H1 (cell line): ENCODE results near the gene EDC3. TPM values are rescaled to one million over a fixed set of nuclear protein-coding genes. Genes with fewer than 3 reads are reported as not detected.

Source experiments
- CTCF ChIA-PET: fragments of 300-600 bp; sonication (Branson Sonifier 250); formaldehyde crosslinking; loops from one replicate; lab custom pipeline; 2021; ENCODE audit not compliant: partially characterized antibody; lab: Charles Lee
- POLR2A ChIA-PET: fragments of 300-600 bp; sonication (Branson Sonifier 250); formaldehyde crosslinking; loops from one replicate; lab custom pipeline; 2021; ENCODE audit warnings: inconsistent platforms; ENCODE audit not compliant: partially characterized antibody; lab: Charles Lee
- DNase-seq, 2 experiments: peaks; one replicate each; pipeline versions ENCODE4 v3.0.0 to v3.0.0-alpha.2; 2010 to 2022; ENCODE audit warnings: low spot score in 2 of 2, low read depth in 1 of 2, mixed read lengths in 1 of 2
- FAIRE-seq: peaks from 2 replicates; lab custom pipeline; 2011; peaks lifted over from hg19 to GRCh38; lab: Jason Lieb, UNC
- H2AFZ ChIP-seq: 2 replicates; pipeline ENCODE4 v1.8.1; 2012; ENCODE audit warnings: low read length, inconsistent platforms
- H2AK5ac ChIP-seq: 2 replicates; pipeline ENCODE4 v1.6.1; 2013; ENCODE audit warnings: low read depth, low read length
- H2BK120ac ChIP-seq: replicated peaks from 2 replicates; pipeline ENCODE3; 2013; ENCODE audit warnings: low read depth, low read length, inconsistent platforms
- H2BK12ac ChIP-seq: 2 replicates; pipeline ENCODE4 v1.6.1; 2013; ENCODE audit warnings: low read depth, low read length
- H2BK15ac ChIP-seq: 2 replicates; pipeline ENCODE4 v1.6.1; 2013; ENCODE audit warnings: low read length
- H2BK20ac ChIP-seq: 2 replicates; pipeline ENCODE4 v1.6.1; 2013; ENCODE audit warnings: low read length
- H2BK5ac ChIP-seq: 2 replicates; pipeline ENCODE4 v1.6.1; 2013; ENCODE audit warnings: low read depth, low read length
- H3K14ac ChIP-seq: 2 replicates; pipeline ENCODE4 v1.6.1; 2013; ENCODE audit warnings: inconsistent platforms; ENCODE audit not compliant: insufficient read length
- H3K18ac ChIP-seq: 2 replicates; pipeline ENCODE4 v1.6.1; 2013; ENCODE audit warnings: low read length; ENCODE audit errors: extremely low read depth
- H3K23ac ChIP-seq: 2 replicates; pipeline ENCODE4 v1.6.1; 2013; ENCODE audit warnings: inconsistent platforms; ENCODE audit not compliant: insufficient read length
- H3K23me2 ChIP-seq: 2 replicates; pipeline ENCODE4 v1.6.1; 2013; ENCODE audit warnings: low read depth, low read length
- H3K27ac ChIP-seq: 2 replicates; pipeline ENCODE4 v1.6.1; 2011; ENCODE audit warnings: low read depth, low read length, inconsistent platforms
- H3K27me3 ChIP-seq, 4 experiments: replicated peaks in 1 of 4; 1 replicate in 1 of 4; 2 replicates in 3 of 4; pipeline versions ENCODE4 v1.6.1 to v1.8.1; 2011 to 2013; ENCODE audit warnings: low read length in 3 of 4, mild to moderate bottlenecking in 3 of 4, inconsistent platforms in 2 of 4, mixed read lengths in 2 of 4, moderate library complexity in 1 of 4; ENCODE audit not compliant: control insufficient read depth in 3 of 4, insufficient read depth in 3 of 4; ENCODE audit errors: extremely low read depth in 1 of 4
- H3K36me3 ChIP-seq, 4 experiments: 2 replicates each; pipeline versions ENCODE4 v1.6.1 to v1.8.1; 2011 to 2013; ENCODE audit warnings: mild to moderate bottlenecking in 4 of 4, low read length in 3 of 4, moderate library complexity in 2 of 4, control low read depth in 1 of 4, inconsistent platforms in 1 of 4; ENCODE audit not compliant: insufficient read depth in 4 of 4, control insufficient read depth in 2 of 4
- H3K4ac ChIP-seq: replicated peaks from 2 replicates; pipeline ENCODE3; 2013; ENCODE audit warnings: low read length, low read depth, mixed read lengths, inconsistent platforms; ENCODE audit not compliant: insufficient read length
- H3K4me1 ChIP-seq, 4 experiments: replicated peaks in 1 of 4; 1 replicate in 1 of 4; 2 replicates in 3 of 4; pipeline versions ENCODE4 v1.6.1 to v1.8.1; 2011 to 2013; ENCODE audit warnings: low read length in 3 of 4, inconsistent platforms in 2 of 4, mixed read lengths in 1 of 4; ENCODE audit not compliant: insufficient read depth in 4 of 4, control insufficient read depth in 3 of 4
- H3K4me2 ChIP-seq, 2 experiments: 2 replicates each; pipeline versions ENCODE4 v1.6.1 to v1.8.1; 2011 to 2013; ENCODE audit warnings: low read depth in 2 of 2, low read length in 2 of 2, control low read depth in 1 of 2, inconsistent platforms in 1 of 2, mild to moderate bottlenecking in 1 of 2; ENCODE audit not compliant: insufficient read depth in 1 of 2
- H3K4me3 ChIP-seq, 4 experiments: fragments of 200-600, 300-600 bp in 1 of 4; sonication (generic), shearing (Covaris generic), sonication (Bioruptor Twin) in 1 of 4; 2 replicates each; pipeline versions ENCODE4 v1.5.1 to v1.8.1; 2011 to 2016; ENCODE audit warnings: low read length in 4 of 4, low read depth in 3 of 4, control low read depth in 2 of 4, inconsistent platforms in 2 of 4, mild to moderate bottlenecking in 2 of 4, mixed read lengths in 1 of 4, moderate library complexity in 1 of 4; ENCODE audit not compliant: insufficient read depth in 2 of 4; ENCODE audit errors: extremely low read depth in 1 of 4
- H3K56ac ChIP-seq: replicated peaks from 2 replicates; pipeline ENCODE3; 2013; ENCODE audit warnings: low read depth, mild to moderate bottlenecking, mixed read lengths, low read length, inconsistent platforms; ENCODE audit not compliant: insufficient read length
- H3K79me1 ChIP-seq: 2 replicates; pipeline ENCODE4 v1.6.1; 2013; ENCODE audit warnings: low read depth, low read length, control low read depth
- H3K79me2 ChIP-seq, 2 experiments: 2 replicates each; pipeline versions ENCODE4 v1.6.1 to v1.8.1; 2012 to 2013; ENCODE audit warnings: low read length in 2 of 2, mild to moderate bottlenecking in 2 of 2, inconsistent platforms in 1 of 2; ENCODE audit not compliant: insufficient read depth in 2 of 2, control insufficient read depth in 1 of 2
- H3K9ac ChIP-seq, 4 experiments: replicated peaks in 1 of 4; 1 replicate in 1 of 4; 2 replicates in 3 of 4; pipeline versions ENCODE4 v1.6.1 to v1.8.1; 2011 to 2013; ENCODE audit warnings: low read depth in 3 of 4, low read length in 3 of 4, control low read depth in 2 of 4, mild to moderate bottlenecking in 2 of 4, moderate library complexity in 2 of 4, inconsistent platforms in 1 of 4; ENCODE audit errors: extremely low read depth in 1 of 4
- H3K9me3 ChIP-seq, 2 experiments: 2 replicates each; pipeline versions ENCODE4 v1.6.1 to v1.8.1; 2012 to 2013; ENCODE audit warnings: mild to moderate bottlenecking in 2 of 2, moderate library complexity in 2 of 2, control low read depth in 1 of 2, inconsistent platforms in 1 of 2, low read depth in 1 of 2, low read length in 1 of 2, mixed read lengths in 1 of 2; ENCODE audit not compliant: insufficient read depth in 2 of 2
- H4K20me1 ChIP-seq, 2 experiments: replicated peaks in 1 of 2; 2 replicates each; pipeline versions ENCODE3 to v1.8.1; 2011 to 2013; ENCODE audit warnings: inconsistent platforms in 2 of 2, low read length in 2 of 2, mild to moderate bottlenecking in 1 of 2; ENCODE audit not compliant: insufficient read depth in 2 of 2, control insufficient read depth in 1 of 2
- H4K5ac ChIP-seq: 2 replicates; pipeline ENCODE4 v1.6.1; 2013; ENCODE audit warnings: low read length, low read depth, mixed read lengths, inconsistent platforms; ENCODE audit not compliant: insufficient read length
- H4K8ac ChIP-seq: 2 replicates; pipeline ENCODE4 v1.8.0; 2013; ENCODE audit warnings: mild to moderate bottlenecking, moderate library complexity, low read length, inconsistent platforms; ENCODE audit not compliant: insufficient read depth; ENCODE audit errors: extremely low read depth
- H4K91ac ChIP-seq: replicated peaks from 2 replicates; pipeline ENCODE3; 2013; ENCODE audit warnings: low read length, mixed read lengths, inconsistent platforms; ENCODE audit not compliant: insufficient read length
- ATF2 ChIP-seq: IDR thresholded peaks from 2 replicates; pipeline ENCODE4 v1.6.1; 2012; ENCODE audit warnings: low read length, inconsistent platforms
- BACH1 ChIP-seq: IDR thresholded peaks from 2 replicates; pipeline ENCODE4 v1.6.1; 2012; ENCODE audit warnings: low read length, improper control_type of control experiment
- CBX8 ChIP-seq: fragments of 300-800, 300-1000 bp; sonication (generic); IDR thresholded peaks from 2 replicates; pipeline ENCODE4 v1.7.1; 2016; ENCODE audit warnings: low read depth, low read length, borderline replicate concordance
- EGR1 ChIP-seq: IDR thresholded peaks from 2 replicates; pipeline ENCODE4 v1.6.1; 2011; ENCODE audit warnings: low read depth, low read length, borderline replicate concordance
- JUND ChIP-seq: IDR thresholded peaks from 2 replicates; pipeline ENCODE4 v1.6.1; 2011; ENCODE audit warnings: mild to moderate bottlenecking, improper control_type of control experiment, low read length
- RNF2 ChIP-seq: fragments of 200-900, 300-1000 bp; sonication (generic); IDR thresholded peaks from 2 replicates; pipeline ENCODE4 v1.7.1; 2016; ENCODE audit warnings: borderline replicate concordance, low read depth, mild to moderate bottlenecking, antibody characterized with exemption, low read length; ENCODE audit not compliant: poor library complexity, severe bottlenecking; ENCODE audit errors: missing control alignments
- SP1 ChIP-seq: IDR thresholded peaks from 2 replicates; pipeline ENCODE4 v1.6.1; 2011; ENCODE audit warnings: low read depth, low read length
- SP4 ChIP-seq: IDR thresholded peaks from 2 replicates; pipeline ENCODE4 v1.6.1; 2012; ENCODE audit warnings: low read length, inconsistent platforms
- WGBS, 2 experiments: shearing (Covaris generic) in 1 of 2; methylation state at CpG; one replicate each; pipeline versions ENCODE4 v1.1.6 to v1.1.7; 2013 to 2015; ENCODE audit warnings: low lambda C conversion rate in 2 of 2, mixed read lengths in 2 of 2, inconsistent platforms in 1 of 2, low coverage in 1 of 2, missing lambda C conversion rate in 1 of 2; ENCODE audit not compliant: insufficient replicate concordance in 2 of 2, insufficient coverage in 1 of 2, insufficient read length in 1 of 2; ENCODE audit errors: extremely low coverage in 1 of 2, missing lambda C conversion rate in 1 of 2; 5-methylcytosine and 5-hydroxymethylcytosine counted together
- polyA plus RNA-seq, 7 experiments: library from polyadenylated mRNA; depleted of rRNA in 3 of 7; stranded (reverse) in 5 of 7; unstranded in 2 of 7; fragments of >200 nt in 5 of 7; fragments of 200-250 nt in 2 of 7; gene quantifications; 1 replicate in 5 of 7; 2 replicates in 1 of 7; 4 replicates in 1 of 7; pipeline versions ENCODE4 v1.2.1 to v1.2.3, GENCODE V29; 2011 to 2013; ENCODE audit warnings: missing spikeins in 2 of 7, mixed read lengths in 2 of 7
- total RNA-seq: library from RNA; stranded (reverse); fragmentation: NEBNext Ultra II Directional; extraction: Animal tissue kit (Norgen Biotek cat#: 25700); gene quantifications from 2 replicates; pipeline ENCODE4 v1.2.1, GENCODE V29; 2021
- TF ChIP-seq, protein P1 (sequence below): IDR thresholded peaks from 2 replicates; pipeline ENCODE4 v1.6.1; 2011; ENCODE audit warnings: low read length, improper control_type of control experiment

EDC3 gene
- total and polyA plus RNA-seq, 2 of the 8 experiments (the other 6 are each of a cell fraction or from before 2014, with no cell fraction given): 45.0 to 50.8 TPM

- no peak for FAIRE-seq
- ChIA-PET POLR2A (interaction anchor here (2.1 to 2.6 kb wide), 2 partner anchors 17 to 18 kb away, joined by 6 to 8 read pairs; partner anchors contain the start of gene CYP1A1), CTCF (interaction anchor here (0.6 to 1.8 kb wide), 4 partner anchors 26 to 702 kb away, joined by 3 to 7 read pairs (median 5); no protein-coding TSS in a partner anchor)
- no peak for TF ChIP-seq SP4
- no peak for TF ChIP-seq RNF2
- TF ChIP-seq JUND: no peak
- no peak for TF ChIP-seq BACH1
- no peak for TF ChIP-seq SP1
- TF ChIP-seq ATF2: no peak
- TF ChIP-seq CBX8: no peak
- TF ChIP-seq, protein P1, sequence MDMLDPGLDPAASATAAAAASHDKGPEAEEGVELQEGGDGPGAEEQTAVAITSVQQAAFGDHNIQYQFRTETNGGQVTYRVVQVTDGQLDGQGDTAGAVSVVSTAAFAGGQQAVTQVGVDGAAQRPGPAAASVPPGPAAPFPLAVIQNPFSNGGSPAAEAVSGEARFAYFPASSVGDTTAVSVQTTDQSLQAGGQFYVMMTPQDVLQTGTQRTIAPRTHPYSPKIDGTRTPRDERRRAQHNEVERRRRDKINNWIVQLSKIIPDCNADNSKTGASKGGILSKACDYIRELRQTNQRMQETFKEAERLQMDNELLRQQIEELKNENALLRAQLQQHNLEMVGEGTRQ: no peak
- no peak for TF ChIP-seq EGR1
These were observed 46.6 kb upstream of the EDC3 start for GRCh38 chr15:74742422-74742821.

More at GRCh38 chr15:74742422-74742821, 46.6 kb upstream of the EDC3 start:
- Histone ChIP-seq H3K9me3 (no peaks in the 10 kb centered on the region), H4K8ac (no peak overlapping the region), H3K27ac (no peak overlapping the region), H4K20me1 (peaks cover 0 to 1% of the 10 kb centered on the region in 2 experiments), H4K5ac (no peak overlapping the region), H2BK15ac (0 out of 2 replicates have a peak overlapping the region, but pooled peaks have one; percentile 61), H3K9ac (no peak overlapping the region), H3K4ac (no peak overlapping the region), H3K79me1 (no peaks in the 10 kb centered on the region), H3K36me3 (no peaks in the 10 kb centered on the region), H3K23me2 (no peaks in the 10 kb centered on the region), H2BK120ac (no peak overlapping the region), H3K56ac (no peak overlapping the region), H2BK20ac (no peak overlapping the region), H4K91ac (no peak overlapping the region), H3K79me2 (no peaks in the 10 kb centered on the region), H3K4me3 (no peak overlapping the region), H3K14ac (no peak overlapping the region), H2AK5ac (no peak overlapping the region), H2BK12ac (no peak overlapping the region), H2BK5ac (no peak overlapping the region), H3K18ac (no peak overlapping the region), H3K23ac (no peak overlapping the region), H3K27me3 (peaks cover 0 to 3% (median 0%) of the 10 kb centered on the region in 4 experiments; a peak in 1 of 7 replicates), H3K4me2 (no peak overlapping the region), H2AFZ (no peak overlapping the region), H3K4me1 (no peaks in the 10 kb centered on the region)
- no peak for DNase-seq
- 91% methylated on average over 5 of the region's 5 CpGs; no CpG with 5 or more reads in 1 of the 2 experiments for WGBS, 2 experiments
